ENCODE results near the gene NOD1.

Gene NOD1

GRCh38 chr7:30396389-30396788 is 82.2 kb downstream of the NOD1 start:
- no peak for DNase-seq
- H2BK5ac ChIP-seq (ENCODE audit: low read depth, low read length, poor library complexity, severe bottlenecking) = no peak overlapping the region
- H3K4me2 ChIP-seq (ENCODE audit: low read length, poor library complexity, severe bottlenecking) = no peak overlapping the region
- 91% methylated on average over 7 of the region's 7 CpGs for WGBS
- no peak overlapping the region for H3K27ac ChIP-seq (ENCODE audit: low read length, poor library complexity, severe bottlenecking)
- H4K91ac ChIP-seq (ENCODE audit: low read length) = no peak overlapping the region
- no peaks in the 10 kb centered on the region for H3K27me3 ChIP-seq (ENCODE audit: control insufficient read depth in 1 of 2, insufficient read depth in 1 of 2, low read length in 2 of 2)
- H3K18ac ChIP-seq (ENCODE audit: low read depth in 1 of 2, low read length in 2 of 2) = no peak overlapping the region
- no peak overlapping the region for H3K14ac ChIP-seq (ENCODE audit: low read length in 2 of 2)
- no peak overlapping the region for H3K23ac ChIP-seq (ENCODE audit: low read length in 2 of 2)
- H2AK5ac ChIP-seq (ENCODE audit: low read length, severe bottlenecking) = no peak overlapping the region
- no peaks in the 10 kb centered on the region for H3K36me3 ChIP-seq (ENCODE audit: control insufficient read depth in 1 of 2, insufficient read depth in 2 of 2, low read depth in 1 of 2, low read length in 2 of 2)
- no peak overlapping the region for H2BK12ac ChIP-seq (ENCODE audit: low read length in 2 of 2)
- no peak overlapping the region for H3K4me3 ChIP-seq (ENCODE audit: insufficient read depth in 1 of 2, low read depth in 1 of 2, low read length in 2 of 2)
- H3K4ac ChIP-seq (ENCODE audit: low read depth in 1 of 2, low read length in 2 of 2) = no peak overlapping the region
- H3K79me1 ChIP-seq (replicated peaks; ENCODE audit: low read length, poor library complexity, severe bottlenecking) = no peaks in the 10 kb centered on the region
- H2BK15ac ChIP-seq (ENCODE audit: low read depth, poor library complexity, severe bottlenecking) = no peak overlapping the region
- H2BK120ac ChIP-seq (ENCODE audit: low read depth, low read length) = no peak overlapping the region
- no peak overlapping the region for H4K8ac ChIP-seq (ENCODE audit: low read length)
- H3K9ac ChIP-seq (ENCODE audit: low read length) = no peak overlapping the region
- H2AFZ ChIP-seq (ENCODE audit: low read depth, low read length) = no peak overlapping the region
- no peaks in the 10 kb centered on the region for H3K9me3 ChIP-seq (ENCODE audit: control insufficient read depth, low read length)
- no peaks in the 10 kb centered on the region for H3K4me1 ChIP-seq (ENCODE audit: control insufficient read depth, insufficient read depth, low read depth, low read length)

GRCh38 chr7:30395676-30396075 is 82.9 kb downstream of the NOD1 start:
- H3K9me3 ChIP-seq (ENCODE audit: control insufficient read depth, low read length) = no peaks in the 10 kb centered on the region
- no peaks in the 10 kb centered on the region for H3K79me1 ChIP-seq (replicated peaks; ENCODE audit: low read length, poor library complexity, severe bottlenecking)
- H3K4me2 ChIP-seq (ENCODE audit: low read length, poor library complexity, severe bottlenecking) = no peak overlapping the region
- H2BK120ac ChIP-seq (ENCODE audit: low read depth, low read length) = no peak overlapping the region
- H2BK5ac ChIP-seq (ENCODE audit: low read depth, low read length, poor library complexity, severe bottlenecking) = no peak overlapping the region
- no peak overlapping the region for H2BK12ac ChIP-seq (ENCODE audit: low read length in 2 of 2)
- H2AFZ ChIP-seq (ENCODE audit: low read depth, low read length) = no peak overlapping the region
- no peak for DNase-seq
- no peak overlapping the region for H3K9ac ChIP-seq (ENCODE audit: low read length)
- H3K18ac ChIP-seq (ENCODE audit: low read depth in 1 of 2, low read length in 2 of 2) = no peak overlapping the region
- no peak overlapping the region for H3K4me3 ChIP-seq (ENCODE audit: insufficient read depth in 1 of 2, low read depth in 1 of 2, low read length in 2 of 2)
- no peak overlapping the region for H4K8ac ChIP-seq (ENCODE audit: low read length)
- H3K23ac ChIP-seq (ENCODE audit: low read length in 2 of 2) = no peak overlapping the region
- H3K27me3 ChIP-seq (ENCODE audit: control insufficient read depth in 1 of 2, insufficient read depth in 1 of 2, low read length in 2 of 2) = no peaks in the 10 kb centered on the region
- H3K4me1 ChIP-seq (ENCODE audit: control insufficient read depth, insufficient read depth, low read depth, low read length) = no peaks in the 10 kb centered on the region
- H3K4ac ChIP-seq (ENCODE audit: low read depth in 1 of 2, low read length in 2 of 2) = no peak overlapping the region
- H2AK5ac ChIP-seq (ENCODE audit: low read length, severe bottlenecking) = no peak overlapping the region
- H4K91ac ChIP-seq (ENCODE audit: low read length) = no peak overlapping the region
- no peak overlapping the region for H3K27ac ChIP-seq (ENCODE audit: low read length, poor library complexity, severe bottlenecking)
- H3K14ac ChIP-seq (ENCODE audit: low read length in 2 of 2) = no peak overlapping the region
- no peaks in the 10 kb centered on the region for H3K36me3 ChIP-seq (ENCODE audit: control insufficient read depth in 1 of 2, insufficient read depth in 2 of 2, low read depth in 1 of 2, low read length in 2 of 2)
- H2BK15ac ChIP-seq (ENCODE audit: low read depth, poor library complexity, severe bottlenecking) = no peak overlapping the region
- WGBS = 90% methylated on average over 3 of the region's 4 CpGs

GRCh38 chr7:30391806-30392205 is 86.8 kb downstream of the NOD1 start:
- Histone ChIP-seq H3K9ac (ENCODE audit: low read length) (no peak overlapping the region), H4K91ac (ENCODE audit: low read length) (no peak overlapping the region), H2BK120ac (ENCODE audit: low read depth, low read length) (no peak overlapping the region), H3K27ac (ENCODE audit: low read length, poor library complexity, severe bottlenecking) (no peak overlapping the region), H4K8ac (ENCODE audit: low read length) (no peak overlapping the region), H3K14ac (ENCODE audit: low read length in 2 of 2) (no peak overlapping the region), H3K4ac (ENCODE audit: low read depth in 1 of 2, low read length in 2 of 2) (no peak overlapping the region), H3K23ac (ENCODE audit: low read length in 2 of 2) (no peak overlapping the region), H2BK5ac (ENCODE audit: low read depth, low read length, poor library complexity, severe bottlenecking) (no peak overlapping the region), H3K36me3 (ENCODE audit: control insufficient read depth in 1 of 2, insufficient read depth in 2 of 2, low read depth in 1 of 2, low read length in 2 of 2) (no peaks in the 10 kb centered on the region), H3K79me1 (replicated peaks; ENCODE audit: low read length, poor library complexity, severe bottlenecking) (no peaks in the 10 kb centered on the region), H3K18ac (ENCODE audit: low read depth in 1 of 2, low read length in 2 of 2) (no peak overlapping the region), H3K4me1 (ENCODE audit: control insufficient read depth, insufficient read depth, low read depth, low read length) (no peaks in the 10 kb centered on the region), H3K27me3 (ENCODE audit: control insufficient read depth in 1 of 2, insufficient read depth in 1 of 2, low read length in 2 of 2) (no peaks in the 10 kb centered on the region), H2BK15ac (ENCODE audit: low read depth, poor library complexity, severe bottlenecking) (no peak overlapping the region), H3K4me3 (ENCODE audit: insufficient read depth in 1 of 2, low read depth in 1 of 2, low read length in 2 of 2) (no peak overlapping the region), H3K4me2 (ENCODE audit: low read length, poor library complexity, severe bottlenecking) (no peak overlapping the region), H3K9me3 (ENCODE audit: control insufficient read depth, low read length) (no peaks in the 10 kb centered on the region), H2AFZ (ENCODE audit: low read depth, low read length) (no peak overlapping the region), H2BK12ac (ENCODE audit: low read length in 2 of 2) (no peak overlapping the region), H2AK5ac (ENCODE audit: low read length, severe bottlenecking) (no peak overlapping the region)
- DNase-seq = no peak
- WGBS = 96% methylated on average over 5 of the region's 6 CpGs

GRCh38 chr7:30390736-30391636 is 87.6 kb downstream of the NOD1 start:
- Histone ChIP-seq H3K18ac (ENCODE audit: low read depth in 1 of 2, low read length in 2 of 2) (no peak overlapping the region), H3K79me1 (replicated peaks; ENCODE audit: low read length, poor library complexity, severe bottlenecking) (no peaks in the 10 kb centered on the region), H4K91ac (ENCODE audit: low read length) (no peak overlapping the region), H3K9me3 (ENCODE audit: control insufficient read depth, low read length) (no peaks in the 10 kb centered on the region), H3K4ac (ENCODE audit: low read depth in 1 of 2, low read length in 2 of 2) (no peak overlapping the region), H3K4me1 (ENCODE audit: control insufficient read depth, insufficient read depth, low read depth, low read length) (no peaks in the 10 kb centered on the region), H4K8ac (ENCODE audit: low read length) (no peak overlapping the region), H3K4me2 (ENCODE audit: low read length, poor library complexity, severe bottlenecking) (no peak overlapping the region), H2BK120ac (ENCODE audit: low read depth, low read length) (no peak overlapping the region), H3K23ac (ENCODE audit: low read length in 2 of 2) (no peak overlapping the region), H3K27me3 (ENCODE audit: control insufficient read depth in 1 of 2, insufficient read depth in 1 of 2, low read length in 2 of 2) (no peaks in the 10 kb centered on the region), H3K9ac (ENCODE audit: low read length) (no peak overlapping the region), H2BK15ac (ENCODE audit: low read depth, poor library complexity, severe bottlenecking) (no peak overlapping the region), H3K4me3 (ENCODE audit: insufficient read depth in 1 of 2, low read depth in 1 of 2, low read length in 2 of 2) (no peak overlapping the region), H2AFZ (ENCODE audit: low read depth, low read length) (no peak overlapping the region), H2AK5ac (ENCODE audit: low read length, severe bottlenecking) (no peak overlapping the region), H3K14ac (ENCODE audit: low read length in 2 of 2) (no peak overlapping the region), H3K27ac (ENCODE audit: low read length, poor library complexity, severe bottlenecking) (no peak overlapping the region), H2BK5ac (ENCODE audit: low read depth, low read length, poor library complexity, severe bottlenecking) (no peak overlapping the region), H3K36me3 (ENCODE audit: control insufficient read depth in 1 of 2, insufficient read depth in 2 of 2, low read depth in 1 of 2, low read length in 2 of 2) (no peaks in the 10 kb centered on the region), H2BK12ac (ENCODE audit: low read length in 2 of 2) (no peak overlapping the region)
- 88% methylated on average over 6 of the region's 8 CpGs for WGBS
- no peak for DNase-seq

All from mesenchymal stem cell (in vitro differentiated cells and primary cell).